RWPE1 (cell line): ENCODE results near the gene ZNF638.

Experiments
- CTCF ChIA-PET: fragments of 350-600 bp; sonication (Branson Sonifier 250); formaldehyde crosslinking; extraction: SDS; loops from one replicate; lab custom pipeline; 2021; lab: Yijun Ruan, JAX
- POLR2A ChIA-PET: fragments of 400-600 bp; formaldehyde crosslinking; extraction: SDS; loops from one replicate; lab custom pipeline; 2020; ENCODE audit warnings: antibody characterized with exemption; ENCODE audit not compliant: low non-redundant PET; lab: Yijun Ruan, JAX
- DNase-seq: peaks from one replicate; pipeline ENCODE4 v3.0.0; 2012; ENCODE audit warnings: low spot score
- H3K27ac ChIP-seq: fragments of 450-650 bp; 2 replicates; pipeline ENCODE4 v1.5.1; 2017
- CTCF ChIP-seq: fragments of 450-650 bp; conservative IDR thresholded peaks from 2 replicates; pipeline ENCODE4 v1.5.1; 2017; ENCODE audit warnings: low read depth, mild to moderate bottlenecking

The ZNF638 gene

GRCh38 chr2:71460056-71460455 is 128.5 kb downstream of the ZNF638 start:
- TF ChIP-seq CTCF = no peak
- ChIA-PET POLR2A (no interaction called here), CTCF (interaction anchor here (1.3 to 3.7 kb wide), 2 partner anchors 52 to 236 kb away, joined by 3 to 46 read pairs; no protein-coding TSS in a partner anchor)
- no peak for DNase-seq
- no peak overlapping the region for H3K27ac ChIP-seq

- no peak overlapping the region for H3K27ac ChIP-seq
- no peak for DNase-seq
- ChIA-PET POLR2A (no interaction called here), CTCF (interaction anchor here (0.5 to 3.7 kb wide), 13 partner anchors 8 to 659 kb away, joined by 3 to 46 read pairs (median 3); no protein-coding TSS in a partner anchor)
- TF ChIP-seq CTCF = peak; percentile 52
These were observed 129.2 kb downstream of the ZNF638 start for GRCh38 chr2:71460595-71461303.

- no peak overlapping the region for H3K27ac ChIP-seq
- ChIA-PET CTCF (interaction anchor here (0.6 to 3.7 kb wide), 6 partner anchors 8 to 659 kb away, joined by 3 to 46 read pairs (median 6); no protein-coding TSS in a partner anchor), POLR2A (no interaction called here)
- TF ChIP-seq CTCF = no peak
- DNase-seq = no peak
These were observed 129.7 kb downstream of the ZNF638 start for GRCh38 chr2:71461304-71461671.

GRCh38 chr2:71462056-71462605 is 130.5 kb downstream of the ZNF638 start:
- H3K27ac ChIP-seq = no peak overlapping the region
- ChIA-PET CTCF (interaction anchor here (1.2 to 3.7 kb wide), 2 partner anchors 11 to 50 kb away, joined by 3 to 46 read pairs; no protein-coding TSS in a partner anchor), POLR2A (no interaction called here)
- no peak for TF ChIP-seq CTCF
- DNase-seq = no peak

GRCh38 chr2:71462641-71463341 is 131.2 kb downstream of the ZNF638 start:
- no peak for TF ChIP-seq CTCF
- DNase-seq = no peak
- ChIA-PET POLR2A (no interaction called here), CTCF (interaction anchor here (3.7 kb wide), 1 partner anchor 49 kb away, joined by 46 read pairs; no protein-coding TSS in a partner anchor)
- no peak overlapping the region for H3K27ac ChIP-seq

GRCh38 chr2:71463342-71463654 is 131.7 kb downstream of the ZNF638 start:
- no peak overlapping the region for H3K27ac ChIP-seq
- no peak for TF ChIP-seq CTCF
- CTCF ChIA-PET = interaction anchor here (0.6 to 3.7 kb wide), 2 partner anchors 49 to 211 kb away, joined by 4 to 46 read pairs; no protein-coding TSS in a partner anchor
- POLR2A ChIA-PET = no interaction called here
- no peak for DNase-seq
